T47D (cell line): ENCODE results near the gene NSMCE4A.
A peak's percentile ranks its signal among the peaks of the same experiment; 100 is the strongest.
"Not testable (repeated sequence)": the region's sequence is repeated elsewhere in the genome, so short reads cannot be mapped to it uniquely, and the experiment has no call there.

Experiments
- DNase-seq, 2 experiments: peaks; one replicate each; pipeline versions ENCODE4 v3.0.0 to v3.0.0-alpha.2; 2011 to 2012; ENCODE audit warnings: low read depth in 1 of 2, low spot score in 1 of 2
- JUND ChIP-seq: IDR thresholded peaks from 2 replicates; pipeline ENCODE4 v1.6.1; 2012; ENCODE audit warnings: low read depth
- in situ Hi-C: cut with HindIII; loops from 2 replicates; pipeline ENCODE4 v1.10.0; 2016; ENCODE audit warnings: low sequenced_read_pairs, low pct_unique_long_range_greater_than_20kb

NSMCE4A gene

DNA sequence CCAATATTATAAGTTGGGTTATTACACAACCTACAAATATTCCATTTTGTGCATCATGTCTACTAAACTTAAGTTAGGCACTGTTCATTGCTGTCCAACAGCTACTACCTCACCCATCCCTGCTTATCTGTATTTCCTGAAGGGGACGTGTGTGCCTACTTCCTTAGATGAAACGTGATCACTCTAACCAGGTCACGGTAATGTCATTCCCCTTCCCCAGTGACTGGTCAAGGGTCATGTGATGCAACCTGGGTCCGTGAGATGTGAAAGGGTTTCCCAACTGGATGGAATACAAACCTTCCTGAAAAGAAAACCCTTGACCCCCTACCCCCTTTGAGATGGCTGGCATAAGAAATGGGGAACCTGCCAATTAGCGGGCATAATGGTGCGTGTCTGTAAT lies 1.6 kb upstream of the NSMCE4A start:
- TF ChIP-seq JUND = no peak
- no peak for DNase-seq
- in situ Hi-C loops = no loop called here

DNA sequence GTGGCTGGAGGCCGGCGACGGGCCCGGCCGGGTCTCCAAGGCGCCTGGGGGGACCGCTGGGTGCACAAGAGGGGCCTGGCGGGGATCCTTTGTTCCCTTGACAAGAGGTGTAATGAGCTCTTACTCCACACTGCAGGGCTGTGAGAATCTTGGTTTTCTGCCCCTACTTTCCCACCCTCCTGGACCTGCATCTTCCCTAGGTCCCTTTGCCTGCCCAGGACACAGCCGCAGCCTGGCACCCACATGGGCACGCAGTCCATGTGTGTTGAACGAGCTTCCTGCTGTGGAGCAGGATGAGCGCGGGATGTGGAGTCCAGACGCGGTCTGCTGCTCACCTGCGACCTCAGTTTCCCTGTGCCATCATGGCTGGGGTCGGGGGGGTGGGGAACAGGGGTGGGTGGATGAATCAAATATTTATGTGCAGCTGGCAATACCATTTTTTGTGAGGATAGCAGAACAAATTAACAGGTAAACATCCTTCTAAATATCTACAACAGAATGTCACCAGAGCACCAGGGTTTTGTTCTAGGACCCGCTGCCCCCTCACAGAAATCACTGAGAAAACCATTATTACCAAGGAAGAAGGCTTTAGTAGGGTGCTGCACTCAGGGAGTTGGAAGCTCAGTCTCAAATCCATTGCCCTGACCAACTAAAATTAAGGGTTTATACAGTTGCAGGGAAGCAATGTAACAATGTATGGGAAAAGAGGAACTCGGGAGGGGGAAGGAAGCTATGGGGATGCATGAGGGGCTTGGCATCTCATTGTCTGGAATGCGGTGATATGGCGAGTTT lies 474 bp upstream of the NSMCE4A start:
- in situ Hi-C loops = no loop called here
- DNase-seq = peak in 1 of 2 experiments; percentile 56
- no peak for TF ChIP-seq JUND

- no peak for DNase-seq
- no peak for TF ChIP-seq JUND
- in situ Hi-C loops = no loop called here
These were observed 940 bp downstream of the NSMCE4A start for GRCh38 chr10:121974019-121974534.

DNA sequence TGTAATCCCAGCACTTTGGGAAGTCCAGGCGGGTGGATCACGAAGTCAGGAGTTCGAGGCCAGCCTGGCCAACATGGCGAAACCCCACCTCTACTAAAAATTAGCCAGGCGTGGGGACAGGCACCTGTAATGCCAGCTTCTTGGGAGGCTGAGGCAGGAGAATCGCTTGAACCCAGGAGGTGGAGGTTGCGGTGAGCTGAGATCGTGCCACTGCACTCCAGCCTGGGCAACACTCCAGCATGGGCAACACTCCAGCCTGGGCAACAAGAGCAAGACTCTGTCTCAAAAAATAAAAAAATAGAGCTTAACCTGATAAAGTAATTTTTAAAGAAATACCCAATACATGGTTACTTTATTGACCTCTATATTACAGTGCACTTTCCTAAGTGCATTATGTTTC lies 5.9 kb downstream of the NSMCE4A start:
- DNase-seq, in situ Hi-C loops: not testable (repeated sequence)

DNA sequence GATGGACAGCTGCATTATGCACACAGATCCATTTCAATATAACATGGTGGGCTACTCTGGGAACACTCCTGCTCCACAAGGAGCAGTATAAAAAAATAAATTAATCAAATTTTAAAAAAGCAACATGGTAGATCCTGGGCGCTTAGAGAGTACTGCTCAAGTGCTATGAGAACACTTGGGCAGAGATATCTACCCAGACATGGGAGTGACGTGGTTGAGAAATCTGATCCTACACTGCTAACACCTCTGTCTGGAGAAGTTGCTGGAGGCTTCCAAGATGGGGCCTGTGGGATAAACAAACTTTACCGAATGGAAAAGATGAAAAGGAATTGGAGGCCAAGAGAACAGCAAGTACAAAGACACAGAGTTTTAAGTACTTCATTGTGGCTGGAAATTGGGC lies 9.0 kb downstream of the NSMCE4A start:
- in situ Hi-C loops = no loop called here
- no peak for DNase-seq

DNA sequence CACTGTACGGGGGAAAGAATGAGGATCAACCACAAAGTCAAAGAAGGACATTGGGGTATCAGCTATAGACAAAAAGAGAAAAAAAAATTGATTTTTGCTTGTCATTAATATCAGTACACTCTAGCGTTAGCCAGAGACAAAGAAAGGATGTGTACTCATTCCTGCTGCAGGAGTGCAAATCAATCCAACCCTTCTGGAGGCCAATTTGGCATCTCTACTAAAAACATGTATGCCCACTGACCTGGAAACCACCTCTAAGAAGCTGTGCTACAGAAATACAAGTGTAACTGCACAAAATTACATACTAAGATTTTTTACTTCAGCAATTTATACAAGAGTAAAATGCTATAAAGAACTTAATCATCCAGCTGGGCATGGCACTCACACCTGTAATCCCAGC lies 13.6 kb downstream of the NSMCE4A start:
- in situ Hi-C loops = no loop called here
- no peak for DNase-seq
- no peak for TF ChIP-seq JUND

More for the DNA sequence above, 9.0 kb downstream of the NSMCE4A start:
- TF ChIP-seq JUND = no peak

DNA sequence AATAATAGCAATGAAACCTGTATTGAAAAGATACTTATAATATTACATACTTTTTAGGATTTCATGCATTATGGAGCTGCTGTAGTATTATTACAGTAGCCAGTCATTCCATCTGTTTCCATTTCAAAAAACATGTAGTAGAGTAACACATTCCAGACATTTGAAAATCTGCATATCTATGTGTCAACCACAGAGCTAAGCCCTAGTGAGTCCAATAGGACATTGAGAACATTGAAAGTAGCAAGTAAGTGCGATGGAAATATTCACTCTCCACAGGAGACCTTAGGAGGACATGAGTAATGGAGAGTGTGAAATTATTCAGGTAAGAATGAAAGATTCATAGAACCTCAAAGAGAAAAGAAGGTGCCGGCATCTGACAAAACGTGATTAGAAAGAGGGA lies 15.3 kb downstream of the NSMCE4A start:
- no peak for TF ChIP-seq JUND
- in situ Hi-C loops = no loop called here
- no peak for DNase-seq

DNA sequence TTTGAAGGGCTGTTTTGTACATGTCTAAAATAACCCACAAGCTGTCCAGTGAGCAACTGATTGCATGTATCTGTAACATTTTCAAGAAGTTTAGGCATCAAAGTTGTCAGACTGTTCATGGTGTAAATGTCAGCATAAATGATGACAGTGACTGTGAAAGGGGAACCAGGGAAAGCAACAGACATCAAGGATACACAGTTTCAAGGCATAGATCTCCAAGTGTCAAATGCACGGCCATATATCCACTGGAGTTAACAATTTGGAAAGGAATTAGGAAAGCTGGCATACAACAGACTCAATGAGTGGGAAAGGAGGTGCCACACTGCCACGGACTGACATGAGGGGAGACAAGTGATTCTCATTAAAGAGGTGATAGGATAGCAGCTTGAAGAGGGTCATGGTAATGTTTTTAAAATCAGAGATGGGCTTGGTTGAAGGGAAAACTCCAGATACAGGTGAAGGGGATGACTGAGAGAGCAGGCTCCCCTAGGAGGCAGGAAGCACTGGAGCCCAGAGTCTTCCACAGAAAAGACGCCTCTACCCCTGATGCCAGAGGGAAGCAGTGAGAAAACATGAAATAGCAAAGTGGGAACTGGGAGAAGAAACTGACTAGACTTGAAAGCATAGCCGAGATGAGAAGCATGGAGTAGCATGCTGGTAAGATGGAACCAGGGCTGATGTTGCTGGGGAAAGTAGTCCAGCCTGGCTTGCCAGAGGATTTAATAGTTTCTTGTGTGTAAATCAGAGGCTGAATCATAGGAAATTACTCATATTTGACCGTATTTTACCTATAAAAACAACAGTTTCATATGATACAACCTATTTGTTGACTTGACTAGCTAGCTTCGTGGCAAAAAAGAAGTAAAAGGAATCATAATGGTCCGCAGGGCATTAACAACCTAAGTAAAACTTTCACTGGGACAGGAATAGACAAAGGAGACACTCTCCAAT lies 18.6 kb downstream of the NSMCE4A start:
- no peak for DNase-seq

DNA sequence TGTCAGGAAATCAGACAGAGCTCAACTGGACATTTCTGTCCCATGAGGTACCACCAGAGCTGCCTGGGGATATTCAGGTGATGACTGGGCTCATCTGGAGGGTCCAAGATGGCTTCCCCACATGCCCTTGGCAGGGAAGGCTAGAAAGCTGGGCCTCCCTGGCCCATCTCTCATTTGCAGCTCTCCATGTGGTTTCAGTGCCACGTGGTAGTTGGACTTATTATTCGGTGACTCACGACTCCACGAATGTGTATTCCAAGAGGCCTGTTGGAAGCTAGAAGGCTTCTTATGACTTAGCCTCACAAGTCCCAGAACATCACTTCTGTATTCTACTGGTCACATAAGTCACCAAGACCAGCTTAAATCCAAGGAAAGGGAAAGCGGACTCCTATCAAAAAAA lies 22.8 kb downstream of the NSMCE4A start:
- in situ Hi-C loops = no loop called here
- DNase-seq = no peak
- no peak for TF ChIP-seq JUND

More for the DNA sequence above, 18.6 kb downstream of the NSMCE4A start:
- TF ChIP-seq JUND = no peak
- in situ Hi-C loops = no loop called here

DNA sequence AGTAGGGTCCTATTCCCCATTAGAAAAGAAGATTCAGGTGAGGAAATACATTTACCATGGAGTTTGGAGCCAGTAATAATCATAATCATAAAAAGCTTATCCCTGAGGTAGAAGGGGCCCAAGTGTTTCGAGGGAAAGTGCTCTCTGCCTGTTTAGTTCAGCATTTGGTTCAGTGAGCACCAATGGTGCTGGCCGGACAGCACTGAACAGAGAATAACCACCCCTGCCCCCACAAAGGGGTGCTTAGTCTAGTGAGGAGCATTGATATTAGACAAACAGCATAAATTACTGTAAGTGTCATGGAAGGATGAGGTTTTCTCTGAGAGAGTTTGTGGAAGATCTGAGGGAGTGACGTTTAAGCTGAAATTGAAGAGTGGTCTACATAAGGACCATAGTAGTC lies 25.6 kb downstream of the NSMCE4A start:
- in situ Hi-C loops = no loop called here
- peak in 1 of 2 experiments; percentile 21 for DNase-seq
- TF ChIP-seq JUND = no peak

DNA sequence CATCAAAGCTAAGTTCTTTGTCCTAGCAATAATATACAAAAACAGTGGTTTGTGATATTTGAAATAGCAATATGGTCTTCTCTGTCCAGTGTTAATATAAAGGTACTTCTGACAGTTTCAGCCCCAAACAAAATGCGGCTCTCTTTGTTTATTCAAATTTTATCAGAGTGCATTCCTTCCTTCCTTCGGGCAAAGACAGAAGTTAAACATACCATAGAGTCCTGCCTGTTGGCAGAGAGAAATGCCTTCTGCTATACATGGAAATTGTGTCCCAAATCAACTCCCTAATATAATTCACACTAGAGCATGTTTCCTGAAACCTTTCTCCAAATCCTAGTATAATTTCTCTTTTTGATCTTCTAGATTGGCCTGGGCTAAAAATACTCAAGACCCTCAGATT lies 26.0 kb downstream of the NSMCE4A start:
- peak in 1 of 2 experiments; percentile 45 for DNase-seq
- TF ChIP-seq JUND = 0 out of 2 replicates have a peak, but pooled peaks have one; percentile 19
- in situ Hi-C loops = no loop called here

GRCh38 chr10:121947343-121948330 lies 27.4 kb downstream of the NSMCE4A start:
- no peak for TF ChIP-seq JUND
- peak in 1 of 2 experiments; percentile 44 for DNase-seq
- in situ Hi-C loops = no loop called here
